ENCODE measurements around the gene PSMB10.

The PSMB10 gene

DNA sequence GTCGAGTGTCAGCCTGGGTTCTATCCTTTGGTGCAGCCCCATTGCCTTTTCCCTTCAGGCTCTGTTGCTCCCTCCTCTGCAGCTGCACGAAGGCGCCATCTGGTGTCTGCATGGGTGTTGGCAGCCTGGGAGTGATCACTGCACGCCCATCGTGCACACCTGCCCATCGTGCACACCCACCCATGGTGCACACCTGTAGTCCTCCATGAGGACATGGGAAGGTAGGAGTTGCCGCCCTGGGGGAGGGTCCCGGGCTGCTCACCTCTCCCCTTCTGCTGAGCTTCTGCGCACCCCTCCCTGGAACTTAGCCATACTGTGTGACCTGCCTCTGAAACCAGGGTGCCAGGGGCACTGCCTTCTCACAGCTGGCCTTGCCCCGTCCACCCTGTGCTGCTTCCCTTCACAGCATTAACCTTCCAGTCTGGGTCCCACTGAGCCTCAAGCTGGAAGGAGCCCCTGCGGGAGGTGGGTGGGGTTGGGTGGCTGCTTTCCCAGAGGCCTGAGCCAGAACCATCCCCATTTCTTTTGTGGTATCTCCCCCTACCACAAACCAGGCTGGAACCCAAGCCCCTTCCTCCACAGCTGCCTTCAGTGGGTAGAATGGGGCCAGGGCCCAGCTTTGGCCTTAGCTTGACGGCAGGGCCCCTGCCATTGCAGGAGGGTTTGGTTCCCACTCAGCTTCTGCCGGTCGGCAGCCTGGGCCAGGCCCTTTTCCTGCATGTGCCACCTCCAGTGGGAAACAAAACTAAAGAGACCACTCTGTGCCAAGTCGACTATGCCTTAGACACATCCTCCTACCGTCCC, 7.9 kb downstream of the PSMB10 start:
- peak; percentile 83 for DNase-seq
- Histone ChIP-seq H3K4me3 (ENCODE audit: low read depth, low read length) (no peak overlapping the region), H3K9me3 (no peaks in the 10 kb centered on the region), H3K27me3 (no peaks in the 10 kb centered on the region), H3K4me1 (peaks cover 19% of the 10 kb centered on the region), H3K36me3 (peaks cover 5% of the 10 kb centered on the region; the same call in 1 of the 2 replicates)
- TF ChIP-seq, protein P1, sequence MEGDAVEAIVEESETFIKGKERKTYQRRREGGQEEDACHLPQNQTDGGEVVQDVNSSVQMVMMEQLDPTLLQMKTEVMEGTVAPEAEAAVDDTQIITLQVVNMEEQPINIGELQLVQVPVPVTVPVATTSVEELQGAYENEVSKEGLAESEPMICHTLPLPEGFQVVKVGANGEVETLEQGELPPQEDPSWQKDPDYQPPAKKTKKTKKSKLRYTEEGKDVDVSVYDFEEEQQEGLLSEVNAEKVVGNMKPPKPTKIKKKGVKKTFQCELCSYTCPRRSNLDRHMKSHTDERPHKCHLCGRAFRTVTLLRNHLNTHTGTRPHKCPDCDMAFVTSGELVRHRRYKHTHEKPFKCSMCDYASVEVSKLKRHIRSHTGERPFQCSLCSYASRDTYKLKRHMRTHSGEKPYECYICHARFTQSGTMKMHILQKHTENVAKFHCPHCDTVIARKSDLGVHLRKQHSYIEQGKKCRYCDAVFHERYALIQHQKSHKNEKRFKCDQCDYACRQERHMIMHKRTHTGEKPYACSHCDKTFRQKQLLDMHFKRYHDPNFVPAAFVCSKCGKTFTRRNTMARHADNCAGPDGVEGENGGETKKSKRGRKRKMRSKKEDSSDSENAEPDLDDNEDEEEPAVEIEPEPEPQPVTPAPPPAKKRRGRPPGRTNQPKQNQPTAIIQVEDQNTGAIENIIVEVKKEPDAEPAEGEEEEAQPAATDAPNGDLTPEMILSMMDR (IDR thresholded peaks at IDR 0.05; ENCODE audit: low read depth, low read length) = peak; percentile 96

GRCh38 chr16:67928147-67928546, 8.5 kb downstream of the PSMB10 start:
- Histone ChIP-seq H3K27me3 (no peaks in the 10 kb centered on the region), H3K9me3 (no peaks in the 10 kb centered on the region), H3K36me3 (peaks cover 5% of the 10 kb centered on the region; the same call in 1 of the 2 replicates), H3K4me3 (ENCODE audit: low read depth, low read length) (no peak overlapping the region), H3K4me1 (peaks cover 19% of the 10 kb centered on the region)
- TF ChIP-seq, protein P1 (IDR thresholded peaks at IDR 0.05; ENCODE audit: low read depth, low read length) = no peak
- peak; percentile 6 for DNase-seq

DNA sequence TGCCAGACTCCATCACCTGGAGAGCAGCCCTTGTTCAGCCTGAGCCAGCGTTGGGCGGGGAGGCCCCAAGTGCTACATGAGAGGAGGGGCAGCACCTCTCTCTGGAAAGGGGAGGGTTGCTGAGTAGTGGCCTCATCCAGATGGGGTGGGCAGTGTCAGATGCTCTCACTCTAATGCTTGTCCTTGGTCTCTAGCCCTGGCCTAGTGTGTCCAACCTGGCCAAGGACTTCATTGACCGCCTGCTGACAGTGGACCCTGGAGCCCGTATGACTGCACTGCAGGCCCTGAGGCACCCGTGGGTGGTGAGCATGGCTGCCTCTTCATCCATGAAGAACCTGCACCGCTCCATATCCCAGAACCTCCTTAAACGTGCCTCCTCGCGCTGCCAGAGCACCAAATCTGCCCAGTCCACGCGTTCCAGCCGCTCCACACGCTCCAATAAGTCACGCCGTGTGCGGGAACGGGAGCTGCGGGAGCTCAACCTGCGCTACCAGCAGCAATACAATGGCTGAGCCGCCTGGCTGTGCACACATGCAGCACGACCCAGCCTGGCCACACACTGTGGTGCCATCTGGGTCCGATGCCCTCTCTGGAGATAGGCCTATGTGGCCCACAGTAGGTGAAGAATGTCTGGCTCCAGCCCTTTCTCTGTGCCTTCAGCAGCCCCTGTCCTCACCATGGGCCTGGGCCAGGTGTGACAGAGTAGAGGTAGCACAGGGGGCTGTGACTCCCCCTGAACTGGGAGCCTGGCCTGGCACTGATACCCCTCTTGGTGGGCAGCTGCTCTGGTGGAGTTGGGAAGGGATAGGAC, 9.3 kb downstream of the PSMB10 start:
- no peaks in the 10 kb centered on the region for H3K9me3 ChIP-seq
- no peaks in the 10 kb centered on the region for H3K27me3 ChIP-seq
- DNase-seq = no peak
- peaks cover 19% of the 10 kb centered on the region for H3K4me1 ChIP-seq
- peaks cover 5% of the 10 kb centered on the region; the same call in 1 of the 2 replicates for H3K36me3 ChIP-seq
- TF ChIP-seq, protein P1 (IDR thresholded peaks at IDR 0.05; ENCODE audit: low read depth, low read length) = no peak
- no peak overlapping the region for H3K4me3 ChIP-seq (ENCODE audit: low read depth, low read length)

GRCh38 chr16:67926181-67926750, 10.4 kb downstream of the PSMB10 start:
- Histone ChIP-seq H3K9me3 (no peaks in the 10 kb centered on the region), H3K36me3 (peaks cover 5% of the 10 kb centered on the region; the same call in 1 of the 2 replicates), H3K4me1 (peaks cover 19% of the 10 kb centered on the region), H3K4me3 (ENCODE audit: low read depth, low read length) (peak overlapping the region; percentile 18), H3K27me3 (no peaks in the 10 kb centered on the region)
- TF ChIP-seq, protein P1 (IDR thresholded peaks at IDR 0.05; ENCODE audit: low read depth, low read length) = peak; percentile 22
- peak; percentile 67 for DNase-seq

- peaks cover 5% of the 10 kb centered on the region; the same call in 1 of the 2 replicates for H3K36me3 ChIP-seq
- H3K4me1 ChIP-seq = peaks cover 19% of the 10 kb centered on the region
- DNase-seq = no peak
- no peaks in the 10 kb centered on the region for H3K27me3 ChIP-seq
- H3K4me3 ChIP-seq (ENCODE audit: low read depth, low read length) = no peak overlapping the region
- H3K9me3 ChIP-seq = no peaks in the 10 kb centered on the region
- TF ChIP-seq, protein P1 (IDR thresholded peaks at IDR 0.05; ENCODE audit: low read depth, low read length) = no peak
Measured at GRCh38 chr16:67924140-67924906, 12.3 kb downstream of the PSMB10 start.
